ENCODE measurements around the gene TMEM234.

The TMEM234 gene

GRCh38 chr1:32197074-32197473, 25.1 kb downstream of the TMEM234 start:
- TF ChIP-seq FOXP2 (optimal IDR thresholded peaks at IDR 0.05; ENCODE audit: borderline replicate concordance, extremely low read depth, extremely low read length, insufficient read depth) (no peak), SIN3A (IDR thresholded peaks at IDR 0.05; ENCODE audit: borderline replicate concordance, insufficient read depth, low read length) (no peak), TAF1 (IDR thresholded peaks at IDR 0.05; ENCODE audit: borderline replicate concordance, insufficient read depth, low read length) (no peak), POLR2AphosphoS5 (IDR thresholded peaks at IDR 0.05; ENCODE audit: low read depth, low read length) (no peak)
- TF ChIP-seq, protein P1, sequence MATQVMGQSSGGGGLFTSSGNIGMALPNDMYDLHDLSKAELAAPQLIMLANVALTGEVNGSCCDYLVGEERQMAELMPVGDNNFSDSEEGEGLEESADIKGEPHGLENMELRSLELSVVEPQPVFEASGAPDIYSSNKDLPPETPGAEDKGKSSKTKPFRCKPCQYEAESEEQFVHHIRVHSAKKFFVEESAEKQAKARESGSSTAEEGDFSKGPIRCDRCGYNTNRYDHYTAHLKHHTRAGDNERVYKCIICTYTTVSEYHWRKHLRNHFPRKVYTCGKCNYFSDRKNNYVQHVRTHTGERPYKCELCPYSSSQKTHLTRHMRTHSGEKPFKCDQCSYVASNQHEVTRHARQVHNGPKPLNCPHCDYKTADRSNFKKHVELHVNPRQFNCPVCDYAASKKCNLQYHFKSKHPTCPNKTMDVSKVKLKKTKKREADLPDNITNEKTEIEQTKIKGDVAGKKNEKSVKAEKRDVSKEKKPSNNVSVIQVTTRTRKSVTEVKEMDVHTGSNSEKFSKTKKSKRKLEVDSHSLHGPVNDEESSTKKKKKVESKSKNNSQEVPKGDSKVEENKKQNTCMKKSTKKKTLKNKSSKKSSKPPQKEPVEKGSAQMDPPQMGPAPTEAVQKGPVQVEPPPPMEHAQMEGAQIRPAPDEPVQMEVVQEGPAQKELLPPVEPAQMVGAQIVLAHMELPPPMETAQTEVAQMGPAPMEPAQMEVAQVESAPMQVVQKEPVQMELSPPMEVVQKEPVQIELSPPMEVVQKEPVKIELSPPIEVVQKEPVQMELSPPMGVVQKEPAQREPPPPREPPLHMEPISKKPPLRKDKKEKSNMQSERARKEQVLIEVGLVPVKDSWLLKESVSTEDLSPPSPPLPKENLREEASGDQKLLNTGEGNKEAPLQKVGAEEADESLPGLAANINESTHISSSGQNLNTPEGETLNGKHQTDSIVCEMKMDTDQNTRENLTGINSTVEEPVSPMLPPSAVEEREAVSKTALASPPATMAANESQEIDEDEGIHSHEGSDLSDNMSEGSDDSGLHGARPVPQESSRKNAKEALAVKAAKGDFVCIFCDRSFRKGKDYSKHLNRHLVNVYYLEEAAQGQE (IDR thresholded peaks at IDR 0.05; ENCODE audit: insufficient read depth in 1 of 2, low read depth in 2 of 2, low read length in 2 of 2) = no peak

DNA sequence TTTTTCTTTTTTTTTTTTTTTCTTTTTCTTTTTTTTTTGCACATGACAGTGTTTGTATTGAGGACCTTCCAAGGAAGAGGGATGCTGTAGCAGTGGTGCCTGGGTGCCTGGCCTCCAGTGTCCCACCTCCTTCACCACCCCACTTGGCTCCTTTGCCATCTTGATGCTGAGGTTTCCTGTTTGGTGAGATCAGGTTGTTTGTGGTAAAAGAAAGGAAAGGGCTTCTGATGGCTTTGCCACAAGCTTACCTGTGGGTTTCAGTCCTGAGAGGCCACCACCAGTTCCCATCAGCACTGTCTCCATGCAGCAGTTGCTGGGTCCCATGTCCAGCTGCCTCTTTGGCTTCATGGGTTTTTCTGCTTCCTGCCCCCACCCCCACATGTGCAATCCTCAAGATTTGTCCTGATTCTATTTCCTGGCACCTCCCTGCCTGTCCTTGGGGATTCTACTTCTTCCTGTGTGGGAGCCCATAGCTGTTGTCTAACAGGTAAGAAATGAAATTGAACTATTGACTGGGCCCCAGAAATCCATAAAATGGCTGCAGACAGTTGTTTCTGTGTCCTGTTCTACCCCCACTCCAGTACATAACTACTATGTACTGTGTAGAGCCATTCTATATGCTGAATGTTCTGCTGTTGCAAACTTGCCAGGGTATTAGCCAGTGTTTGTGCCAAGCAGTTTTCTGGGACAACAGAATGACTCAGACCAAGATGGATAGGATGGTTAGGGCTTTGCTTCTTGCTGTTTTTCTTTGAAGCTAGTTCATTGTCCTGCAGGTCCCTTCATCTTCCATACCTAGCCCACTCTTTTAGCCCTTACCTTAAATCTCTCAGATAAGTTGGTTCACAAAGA, 26.0 kb downstream of the TMEM234 start:
- TF ChIP-seq SIN3A (IDR thresholded peaks at IDR 0.05; ENCODE audit: borderline replicate concordance, insufficient read depth, low read length) (no peak), POLR2AphosphoS5 (IDR thresholded peaks at IDR 0.05; ENCODE audit: low read depth, low read length) (no peak), TAF1 (IDR thresholded peaks at IDR 0.05; ENCODE audit: borderline replicate concordance, insufficient read depth, low read length) (no peak), FOXP2 (optimal IDR thresholded peaks at IDR 0.05; ENCODE audit: borderline replicate concordance, extremely low read depth, extremely low read length, insufficient read depth) (no peak)
- TF ChIP-seq, protein P1 (IDR thresholded peaks at IDR 0.05; ENCODE audit: insufficient read depth in 1 of 2, low read depth in 2 of 2, low read length in 2 of 2) = no peak

- TF ChIP-seq, protein P1 (IDR thresholded peaks at IDR 0.05; ENCODE audit: insufficient read depth in 1 of 2, low read depth in 2 of 2, low read length in 2 of 2) = no peak
- no peak for TF ChIP-seq SIN3A (IDR thresholded peaks at IDR 0.05; ENCODE audit: borderline replicate concordance, insufficient read depth, low read length)
- TF ChIP-seq POLR2AphosphoS5 (IDR thresholded peaks at IDR 0.05; ENCODE audit: low read depth, low read length) = no peak; the same call in 1 of the 2 replicates
- TF ChIP-seq TAF1 (IDR thresholded peaks at IDR 0.05; ENCODE audit: borderline replicate concordance, insufficient read depth, low read length) = no peak
- no peak for TF ChIP-seq FOXP2 (optimal IDR thresholded peaks at IDR 0.05; ENCODE audit: borderline replicate concordance, extremely low read depth, extremely low read length, insufficient read depth)
Measured at GRCh38 chr1:32195531-32195930, 26.6 kb downstream of the TMEM234 start.

DNA sequence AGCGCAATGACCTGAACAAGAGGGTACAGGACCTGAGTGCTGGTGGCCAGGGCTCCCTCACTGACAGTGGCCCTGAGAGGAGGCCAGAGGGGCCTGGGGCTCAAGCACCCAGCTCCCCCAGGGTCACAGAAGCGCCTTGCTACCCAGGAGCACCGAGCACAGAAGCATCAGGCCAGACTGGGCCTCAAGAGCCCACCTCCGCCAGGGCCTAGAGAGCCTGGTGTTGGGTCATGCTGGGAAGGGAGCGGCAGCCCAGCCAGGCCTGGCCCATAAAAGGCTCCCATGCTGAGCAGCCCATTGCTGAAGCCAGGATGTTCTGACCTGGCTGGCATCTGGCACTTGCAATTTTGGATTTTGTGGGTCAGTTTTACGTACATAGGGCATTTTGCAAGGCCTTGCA, 27.2 kb downstream of the TMEM234 start:
- no peak for TF ChIP-seq SIN3A (IDR thresholded peaks at IDR 0.05; ENCODE audit: borderline replicate concordance, insufficient read depth, low read length)
- TF ChIP-seq TAF1 (IDR thresholded peaks at IDR 0.05; ENCODE audit: borderline replicate concordance, insufficient read depth, low read length) = no peak
- 0 out of 2 replicates have a peak, but pooled peaks have one; percentile 3 for TF ChIP-seq POLR2AphosphoS5 (IDR thresholded peaks at IDR 0.05; ENCODE audit: low read depth, low read length)
- TF ChIP-seq FOXP2 (optimal IDR thresholded peaks at IDR 0.05; ENCODE audit: borderline replicate concordance, extremely low read depth, extremely low read length, insufficient read depth) = no peak

DNA sequence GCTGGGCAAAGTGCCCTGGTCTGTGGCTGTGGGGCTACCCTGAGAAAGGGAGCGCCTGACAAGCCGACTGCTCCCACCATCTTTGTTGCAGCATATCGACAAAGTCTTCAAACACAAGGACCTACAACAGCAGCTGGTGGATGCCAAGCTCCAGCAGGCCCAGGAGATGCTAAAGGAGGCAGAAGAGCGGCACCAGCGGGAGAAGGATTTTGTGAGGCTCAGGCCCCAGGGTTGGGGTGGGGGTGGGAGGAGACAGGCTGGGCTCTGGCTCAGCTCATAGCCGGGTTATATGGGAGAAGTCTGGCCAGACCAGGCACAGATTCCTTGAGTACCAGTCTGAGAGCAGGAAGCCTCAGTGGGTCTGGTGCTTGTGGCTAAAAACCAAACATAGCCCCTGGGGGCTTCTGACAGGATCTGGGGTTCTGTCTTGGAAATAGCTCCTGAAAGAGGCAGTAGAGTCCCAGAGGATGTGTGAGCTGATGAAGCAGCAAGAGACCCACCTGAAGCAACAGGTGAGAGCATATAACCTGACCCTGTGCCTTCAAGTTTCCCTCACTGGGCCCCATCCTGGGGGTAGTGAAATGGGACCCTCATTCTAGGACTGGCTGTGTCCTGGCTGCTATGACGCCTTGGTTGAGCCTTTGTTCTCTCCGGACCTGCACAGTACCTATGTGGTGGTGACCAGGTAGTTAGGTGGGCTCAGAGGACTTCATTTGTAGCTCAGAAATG, 29.8 kb downstream of the TMEM234 start:
- TF ChIP-seq SIN3A (IDR thresholded peaks at IDR 0.05; ENCODE audit: borderline replicate concordance, insufficient read depth, low read length) = no peak
- TF ChIP-seq, protein P1 (IDR thresholded peaks at IDR 0.05; ENCODE audit: insufficient read depth in 1 of 2, low read depth in 2 of 2, low read length in 2 of 2) = no peak
- no peak for TF ChIP-seq FOXP2 (optimal IDR thresholded peaks at IDR 0.05; ENCODE audit: borderline replicate concordance, extremely low read depth, extremely low read length, insufficient read depth)
- no peak for TF ChIP-seq TAF1 (IDR thresholded peaks at IDR 0.05; ENCODE audit: borderline replicate concordance, insufficient read depth, low read length)
- no peak for TF ChIP-seq POLR2AphosphoS5 (IDR thresholded peaks at IDR 0.05; ENCODE audit: low read depth, low read length)
